ENCODE results near the gene GRM1.

The GRM1 gene

DNA sequence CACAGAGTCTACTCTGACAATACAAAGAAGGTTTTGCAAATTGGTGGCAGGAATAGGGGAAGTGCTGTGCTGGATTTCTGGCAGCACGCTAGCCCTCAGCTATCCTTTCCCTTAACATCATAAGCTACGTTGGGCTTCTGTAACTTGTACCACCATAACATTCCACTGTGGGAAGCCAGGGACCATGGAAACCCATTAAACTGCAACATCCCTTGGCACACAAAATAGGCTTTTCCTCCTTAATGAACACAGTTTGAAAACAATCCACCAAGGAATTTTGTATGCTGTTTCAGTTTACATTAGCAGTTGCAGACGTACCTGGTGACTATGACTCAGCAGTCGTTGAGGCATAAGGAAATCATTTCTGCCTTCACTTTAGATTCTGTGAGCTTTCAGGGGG is 310.9 kb downstream of the GRM1 start (continued):
- TF ChIP-seq, protein P1, sequence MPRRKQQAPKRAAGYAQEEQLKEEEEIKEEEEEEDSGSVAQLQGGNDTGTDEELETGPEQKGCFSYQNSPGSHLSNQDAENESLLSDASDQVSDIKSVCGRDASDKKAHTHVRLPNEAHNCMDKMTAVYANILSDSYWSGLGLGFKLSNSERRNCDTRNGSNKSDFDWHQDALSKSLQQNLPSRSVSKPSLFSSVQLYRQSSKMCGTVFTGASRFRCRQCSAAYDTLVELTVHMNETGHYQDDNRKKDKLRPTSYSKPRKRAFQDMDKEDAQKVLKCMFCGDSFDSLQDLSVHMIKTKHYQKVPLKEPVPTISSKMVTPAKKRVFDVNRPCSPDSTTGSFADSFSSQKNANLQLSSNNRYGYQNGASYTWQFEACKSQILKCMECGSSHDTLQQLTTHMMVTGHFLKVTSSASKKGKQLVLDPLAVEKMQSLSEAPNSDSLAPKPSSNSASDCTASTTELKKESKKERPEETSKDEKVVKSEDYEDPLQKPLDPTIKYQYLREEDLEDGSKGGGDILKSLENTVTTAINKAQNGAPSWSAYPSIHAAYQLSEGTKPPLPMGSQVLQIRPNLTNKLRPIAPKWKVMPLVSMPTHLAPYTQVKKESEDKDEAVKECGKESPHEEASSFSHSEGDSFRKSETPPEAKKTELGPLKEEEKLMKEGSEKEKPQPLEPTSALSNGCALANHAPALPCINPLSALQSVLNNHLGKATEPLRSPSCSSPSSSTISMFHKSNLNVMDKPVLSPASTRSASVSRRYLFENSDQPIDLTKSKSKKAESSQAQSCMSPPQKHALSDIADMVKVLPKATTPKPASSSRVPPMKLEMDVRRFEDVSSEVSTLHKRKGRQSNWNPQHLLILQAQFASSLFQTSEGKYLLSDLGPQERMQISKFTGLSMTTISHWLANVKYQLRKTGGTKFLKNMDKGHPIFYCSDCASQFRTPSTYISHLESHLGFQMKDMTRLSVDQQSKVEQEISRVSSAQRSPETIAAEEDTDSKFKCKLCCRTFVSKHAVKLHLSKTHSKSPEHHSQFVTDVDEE (CRISPR knock-in tag; IDR thresholded peaks at IDR 0.05), result no peak
- TF ChIP-seq TCF4 (CRISPR knock-in tag; IDR thresholded peaks at IDR 0.05; ENCODE audit: borderline replicate concordance), result no peak

DNA sequence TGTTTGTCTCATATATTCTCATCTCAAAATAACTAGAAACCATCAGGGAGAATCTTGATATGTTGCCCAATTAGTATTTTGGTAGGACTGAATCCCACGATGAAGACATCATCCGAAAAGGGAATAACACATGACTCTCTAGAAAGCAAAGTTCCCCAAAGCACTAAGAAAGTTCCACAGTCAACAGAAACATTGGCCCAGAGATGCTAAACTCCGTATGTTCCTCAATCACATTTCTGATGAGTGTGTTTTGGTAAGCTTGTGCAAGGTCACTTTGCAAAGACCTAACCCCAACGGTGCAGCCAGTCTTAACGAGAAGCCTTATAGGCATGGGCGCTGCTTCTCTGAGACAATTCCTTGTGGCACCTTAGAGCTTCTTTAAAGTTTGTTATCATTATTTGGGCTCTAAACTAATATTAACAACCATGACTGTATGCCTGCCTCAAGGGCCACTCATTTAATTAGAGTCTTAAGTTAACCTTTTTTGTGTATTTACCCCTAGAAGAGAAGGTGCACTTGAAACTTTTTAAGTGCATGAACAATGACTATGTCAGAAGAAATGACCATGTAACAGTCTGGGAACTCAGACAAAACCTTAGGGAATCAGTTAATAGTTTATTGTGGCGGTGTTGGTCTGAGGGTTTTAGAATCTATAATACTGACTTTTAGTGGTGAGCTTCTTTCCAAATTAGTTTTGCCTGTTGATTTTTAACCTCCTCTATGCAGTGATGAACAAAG is 312.8 kb downstream of the GRM1 start:
- ATAC-seq, result no peak
- TF ChIP-seq RARB (CRISPR knock-in tag; IDR thresholded peaks at IDR 0.05) (no peak), ZNF565 (CRISPR knock-in tag; conservative IDR thresholded peaks at IDR 0.05; ENCODE audit: low read depth) (no peak), CSDC2 (CRISPR knock-in tag; IDR thresholded peaks at IDR 0.05) (no peak), ZFP3 (CRISPR knock-in tag; IDR thresholded peaks at IDR 0.05) (no peak), ZC3H10 (CRISPR knock-in tag; IDR thresholded peaks at IDR 0.05) (no peak), SNAI2 (CRISPR knock-in tag; IDR thresholded peaks at IDR 0.05) (no peak), ISL1 (CRISPR knock-in tag; IDR thresholded peaks at IDR 0.05) (no peak), PPARA (CRISPR knock-in tag; IDR thresholded peaks at IDR 0.05; ENCODE audit: borderline replicate concordance) (no peak), ARNTL (CRISPR knock-in tag; IDR thresholded peaks at IDR 0.05; ENCODE audit: borderline replicate concordance, low read depth) (no peak), ESRRG (CRISPR knock-in tag; IDR thresholded peaks at IDR 0.05) (no peak), BACH2 (CRISPR knock-in tag; IDR thresholded peaks at IDR 0.05; ENCODE audit: borderline replicate concordance) (no peak), GLIS3 (CRISPR knock-in tag; IDR thresholded peaks at IDR 0.05) (no peak), TOX (CRISPR knock-in tag; IDR thresholded peaks at IDR 0.05; ENCODE audit: borderline replicate concordance) (no peak)
- TF ChIP-seq, protein P1 (CRISPR knock-in tag; IDR thresholded peaks at IDR 0.05), result no peak
- TF ChIP-seq, protein P2, sequence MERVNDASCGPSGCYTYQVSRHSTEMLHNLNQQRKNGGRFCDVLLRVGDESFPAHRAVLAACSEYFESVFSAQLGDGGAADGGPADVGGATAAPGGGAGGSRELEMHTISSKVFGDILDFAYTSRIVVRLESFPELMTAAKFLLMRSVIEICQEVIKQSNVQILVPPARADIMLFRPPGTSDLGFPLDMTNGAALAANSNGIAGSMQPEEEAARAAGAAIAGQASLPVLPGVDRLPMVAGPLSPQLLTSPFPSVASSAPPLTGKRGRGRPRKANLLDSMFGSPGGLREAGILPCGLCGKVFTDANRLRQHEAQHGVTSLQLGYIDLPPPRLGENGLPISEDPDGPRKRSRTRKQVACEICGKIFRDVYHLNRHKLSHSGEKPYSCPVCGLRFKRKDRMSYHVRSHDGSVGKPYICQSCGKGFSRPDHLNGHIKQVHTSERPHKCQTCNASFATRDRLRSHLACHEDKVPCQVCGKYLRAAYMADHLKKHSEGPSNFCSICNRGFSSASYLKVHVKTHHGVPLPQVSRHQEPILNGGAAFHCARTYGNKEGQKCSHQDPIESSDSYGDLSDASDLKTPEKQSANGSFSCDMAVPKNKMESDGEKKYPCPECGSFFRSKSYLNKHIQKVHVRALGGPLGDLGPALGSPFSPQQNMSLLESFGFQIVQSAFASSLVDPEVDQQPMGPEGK (CRISPR knock-in tag; IDR thresholded peaks at IDR 0.05; ENCODE audit: borderline replicate concordance), result no peak
- TF ChIP-seq, protein P3, sequence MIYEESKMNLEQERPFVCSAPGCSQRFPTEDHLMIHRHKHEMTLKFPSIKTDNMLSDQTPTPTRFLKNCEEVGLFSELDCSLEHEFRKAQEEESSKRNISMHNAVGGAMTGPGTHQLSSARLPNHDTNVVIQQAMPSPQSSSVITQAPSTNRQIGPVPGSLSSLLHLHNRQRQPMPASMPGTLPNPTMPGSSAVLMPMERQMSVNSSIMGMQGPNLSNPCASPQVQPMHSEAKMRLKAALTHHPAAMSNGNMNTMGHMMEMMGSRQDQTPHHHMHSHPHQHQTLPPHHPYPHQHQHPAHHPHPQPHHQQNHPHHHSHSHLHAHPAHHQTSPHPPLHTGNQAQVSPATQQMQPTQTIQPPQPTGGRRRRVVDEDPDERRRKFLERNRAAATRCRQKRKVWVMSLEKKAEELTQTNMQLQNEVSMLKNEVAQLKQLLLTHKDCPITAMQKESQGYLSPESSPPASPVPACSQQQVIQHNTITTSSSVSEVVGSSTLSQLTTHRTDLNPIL (CRISPR knock-in tag; IDR thresholded peaks at IDR 0.05; ENCODE audit: low read depth), result no peak

DNA sequence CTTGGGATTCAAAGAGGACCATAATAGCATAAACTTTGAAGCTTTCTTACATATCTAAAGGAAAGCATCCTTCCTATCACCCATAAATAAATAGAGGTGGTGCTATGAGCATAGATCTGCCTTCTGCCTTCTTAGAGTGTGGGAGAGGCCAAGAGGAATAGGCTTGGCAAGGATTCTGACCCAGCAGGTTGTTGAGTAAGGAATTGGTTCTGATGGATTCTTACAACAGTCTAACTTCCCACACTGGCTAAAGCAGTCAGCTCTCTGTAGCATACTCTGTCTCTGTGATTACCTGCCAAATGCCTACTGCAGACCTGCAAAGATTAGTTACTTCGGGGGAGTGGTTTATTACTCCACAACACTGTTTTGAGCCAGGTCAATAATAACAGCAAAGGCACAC is 316.7 kb downstream of the GRM1 start:
- TF ChIP-seq ISL1 (CRISPR knock-in tag; IDR thresholded peaks at IDR 0.05), result no peak
- no peak for TF ChIP-seq OSR1 (CRISPR knock-in tag; IDR thresholded peaks at IDR 0.05)
- no peak for TF ChIP-seq ZNF565 (CRISPR knock-in tag; conservative IDR thresholded peaks at IDR 0.05; ENCODE audit: low read depth)
- TF ChIP-seq ZFP30 (CRISPR knock-in tag; IDR thresholded peaks at IDR 0.05), result no peak
- no peak for TF ChIP-seq ZNF8 (CRISPR knock-in tag; IDR thresholded peaks at IDR 0.05)
- TF ChIP-seq, protein P1 (CRISPR knock-in tag; IDR thresholded peaks at IDR 0.05), result no peak
- no peak for TF ChIP-seq ARNTL (CRISPR knock-in tag; IDR thresholded peaks at IDR 0.05; ENCODE audit: borderline replicate concordance, low read depth)
- TF ChIP-seq, protein P3 (CRISPR knock-in tag; IDR thresholded peaks at IDR 0.05; ENCODE audit: low read depth), result no peak
- TF ChIP-seq ZC3H10 (CRISPR knock-in tag; IDR thresholded peaks at IDR 0.05), result no peak
- no peak for TF ChIP-seq TCF4 (CRISPR knock-in tag; IDR thresholded peaks at IDR 0.05; ENCODE audit: borderline replicate concordance)
- TF ChIP-seq PPARA (CRISPR knock-in tag; IDR thresholded peaks at IDR 0.05; ENCODE audit: borderline replicate concordance), result no peak
- ATAC-seq, result no peak

Data from SK-N-SH treated with all-trans-retinoic acid at 6 μM for 48 hours (cell line).